GM18870 (cell line): ENCODE data around the gene ATP2B3.

Experiments
- ATAC-seq: cut with Tn5 transposase; IDR thresholded peaks from one replicate; pipeline ENCODE4 v1.9.1; 2021; ENCODE audit warnings: moderate library complexity; ENCODE audit not compliant: unreplicated experiment

ATP2B3 gene

GRCh38 chrX:153488231-153488914, 29.1 kb upstream of the ATP2B3 start:
- ATAC-seq = no peak

GRCh38 chrX:153490217-153490930, 27.1 kb upstream of the ATP2B3 start:
- no peak for ATAC-seq

- no peak for ATAC-seq
Measured at GRCh38 chrX:153491351-153491914, 26.0 kb upstream of the ATP2B3 start.

GRCh38 chrX:153491918-153492317, 25.5 kb upstream of the ATP2B3 start:
- no peak for ATAC-seq

- ATAC-seq = no peak
Measured at GRCh38 chrX:153492543-153492942, 24.9 kb upstream of the ATP2B3 start.

- no peak for ATAC-seq
Measured at GRCh38 chrX:153493085-153493484, 24.4 kb upstream of the ATP2B3 start.

- ATAC-seq = no peak
Measured at GRCh38 chrX:153494061-153494460, 23.4 kb upstream of the ATP2B3 start.

- ATAC-seq = no peak
Measured at GRCh38 chrX:153494541-153495361, 22.7 kb upstream of the ATP2B3 start, which contains the start of gene BGN. Gene BGN (plus strand): TSS chrX:153494980. CDS start chrX:153504632, 9,652 bp downstream.

GRCh38 chrX:153495362-153495751, 22.1 kb upstream of the ATP2B3 start:
- no peak for ATAC-seq

- no peak for ATAC-seq
Measured at GRCh38 chrX:153495903-153496589, 21.4 kb upstream of the ATP2B3 start.

GRCh38 chrX:153496590-153496959, 20.9 kb upstream of the ATP2B3 start:
- no peak for ATAC-seq

GRCh38 chrX:153498453-153498852, 19.0 kb upstream of the ATP2B3 start:
- ATAC-seq = no peak

- ATAC-seq = no peak
Measured at GRCh38 chrX:153499341-153499740, 18.1 kb upstream of the ATP2B3 start.

- ATAC-seq = no peak
Measured at GRCh38 chrX:153499876-153500275, 17.6 kb upstream of the ATP2B3 start.

- ATAC-seq = no peak
Measured at GRCh38 chrX:153500676-153501280, 16.7 kb upstream of the ATP2B3 start.

- no peak for ATAC-seq
Measured at GRCh38 chrX:153501530-153501929, 15.9 kb upstream of the ATP2B3 start.

- ATAC-seq = no peak
Measured at GRCh38 chrX:153502131-153502530, 15.3 kb upstream of the ATP2B3 start.

- no peak for ATAC-seq
Measured at GRCh38 chrX:153502796-153503195, 14.6 kb upstream of the ATP2B3 start.

- ATAC-seq = no peak
Measured at GRCh38 chrX:153504445-153505016, 12.9 kb upstream of the ATP2B3 start.

GRCh38 chrX:153505361-153505760, 12.1 kb upstream of the ATP2B3 start:
- no peak for ATAC-seq
